Neuron (in vitro differentiated cells): Measurements from ENCODE around the gene CTIF.

ENCODE experiments used
- H2AFZ ChIP-seq: one replicate; pipeline ENCODE4 v1.6.1; 2013; ENCODE audit warnings: low read depth, mild to moderate bottlenecking, inconsistent platforms, low read length, moderate library complexity
- H3K27me3 ChIP-seq: one replicate; pipeline ENCODE4 v1.6.1; 2013; ENCODE audit warnings: low read length; ENCODE audit not compliant: insufficient read depth
- H3K36me3 ChIP-seq: one replicate; pipeline ENCODE4 v1.6.1; 2013; ENCODE audit warnings: low read length; ENCODE audit not compliant: insufficient read depth
- H3K4me1 ChIP-seq: one replicate; pipeline ENCODE4 v1.6.1; 2013; ENCODE audit warnings: low read length; ENCODE audit not compliant: insufficient read depth
- H3K4me3 ChIP-seq: 2 replicates; pipeline ENCODE4 v1.5.1; 2013; ENCODE audit warnings: mild to moderate bottlenecking, low read length, moderate library complexity
- H3K9me3 ChIP-seq: one replicate; pipeline ENCODE4 v1.6.1; 2013; ENCODE audit warnings: low read length

CTIF gene

DNA sequence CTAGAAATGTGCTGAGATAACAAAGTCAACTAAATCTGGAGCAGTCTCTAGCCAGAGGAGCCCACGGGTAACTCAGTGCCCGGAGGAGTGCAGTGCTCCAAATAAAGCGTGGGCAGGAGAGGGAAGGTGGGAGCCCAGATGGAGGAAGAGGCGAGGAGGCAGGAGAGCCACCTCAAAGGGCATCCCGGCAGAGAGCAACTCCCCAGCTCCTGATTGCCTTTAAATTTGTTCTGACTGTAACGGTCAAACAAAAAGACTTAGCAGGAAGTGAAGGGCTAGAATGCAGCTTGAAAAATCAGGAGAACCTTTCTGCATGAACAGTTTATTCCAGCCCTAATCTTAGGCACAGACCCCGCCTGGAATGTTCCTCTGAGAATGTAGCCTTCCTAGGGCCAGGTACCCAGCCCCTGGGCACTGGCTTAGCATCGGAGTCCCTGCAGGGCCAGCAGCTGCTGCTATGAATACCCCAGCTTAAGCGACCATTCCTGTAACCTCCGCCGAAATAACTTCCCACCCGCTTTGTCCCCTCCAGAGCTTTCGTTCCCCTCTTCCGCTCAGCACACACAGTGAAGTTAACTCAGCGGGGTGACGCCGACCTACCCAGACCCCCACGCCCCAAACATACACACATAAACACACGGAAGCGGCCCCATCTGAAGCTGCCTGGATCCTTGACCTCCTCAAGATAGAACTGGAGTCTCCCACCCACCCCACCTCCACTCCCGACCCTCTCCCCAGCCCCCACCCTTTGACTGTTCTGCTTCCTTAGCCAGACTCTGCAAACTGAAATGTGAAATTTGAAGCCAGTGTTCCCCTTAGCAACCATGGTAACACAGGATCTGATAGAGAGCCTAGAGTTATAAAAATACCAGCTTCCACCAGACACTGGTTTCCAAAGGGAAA is 288.7 kb downstream of the CTIF start:
- H3K4me3 ChIP-seq, result peak overlapping the region; percentile 38
- H3K9me3 ChIP-seq, result peaks cover 2% of the 10 kb centered on the region
- no peaks in the 10 kb centered on the region for H3K27me3 ChIP-seq
- H3K4me1 ChIP-seq, result peaks cover 32% of the 10 kb centered on the region
- no peaks in the 10 kb centered on the region for H3K36me3 ChIP-seq
- H2AFZ ChIP-seq, result peak overlapping the region; percentile 21

DNA sequence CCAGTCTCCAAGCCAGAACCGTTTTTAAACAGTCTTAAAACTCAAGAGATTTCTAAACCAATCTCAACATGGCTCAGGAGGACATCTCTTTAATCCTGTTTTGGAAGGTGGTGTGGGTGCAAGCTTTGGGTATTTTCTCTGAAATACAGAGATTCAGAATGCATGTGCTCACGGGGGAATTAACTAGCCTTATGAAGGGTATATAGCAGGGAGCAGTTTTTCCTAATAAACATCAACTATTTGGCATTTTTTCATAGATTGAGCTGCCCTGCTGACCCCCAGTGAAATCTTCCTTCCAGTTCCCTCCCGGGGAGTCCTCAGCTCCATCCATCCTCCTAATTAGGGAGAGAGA is 289.3 kb downstream of the CTIF start:
- peaks cover 32% of the 10 kb centered on the region for H3K4me1 ChIP-seq
- no peaks in the 10 kb centered on the region for H3K27me3 ChIP-seq
- peak overlapping the region; percentile 21 for H2AFZ ChIP-seq
- peaks cover 2% of the 10 kb centered on the region for H3K9me3 ChIP-seq
- H3K36me3 ChIP-seq, result no peaks in the 10 kb centered on the region
- peak overlapping the region; percentile 38 for H3K4me3 ChIP-seq

DNA sequence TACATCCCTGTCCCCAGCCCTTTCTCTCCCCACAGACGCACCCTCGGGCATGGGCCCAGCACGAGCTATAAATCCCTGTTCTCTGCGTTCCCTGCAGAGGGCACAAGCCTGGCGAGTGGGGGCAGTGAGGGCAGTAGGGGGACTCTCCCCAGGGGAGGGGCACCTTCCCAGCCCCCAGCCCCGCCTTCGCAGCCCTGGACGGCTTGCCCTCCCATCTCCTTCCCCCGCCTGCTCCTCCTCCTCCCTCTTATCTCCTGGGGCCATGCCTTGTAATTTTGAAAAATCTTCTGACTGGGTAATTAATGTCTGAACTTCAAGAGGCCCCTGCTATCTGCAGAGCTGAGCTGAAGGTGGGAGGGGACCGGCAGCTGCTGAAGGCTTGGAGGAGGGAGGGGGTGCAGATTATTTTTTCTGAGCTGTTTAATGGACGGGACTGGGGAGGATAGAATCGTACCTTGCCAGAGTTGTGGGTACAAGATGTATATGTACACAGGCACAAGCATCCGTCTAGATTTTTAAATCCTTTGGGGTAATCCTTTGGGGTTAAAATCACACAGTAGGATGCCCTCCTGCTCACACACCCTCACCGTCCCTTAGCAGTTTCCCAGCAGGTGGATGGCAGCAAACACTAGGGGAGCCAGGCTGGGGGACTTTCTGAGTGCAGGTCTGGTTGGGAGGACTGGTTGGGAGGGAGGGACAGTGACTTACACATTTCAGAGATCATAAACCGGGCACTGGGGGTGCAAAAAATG is 290.0 kb downstream of the CTIF start:
- no peaks in the 10 kb centered on the region for H3K27me3 ChIP-seq
- peak overlapping the region; percentile 38 for H3K4me3 ChIP-seq
- peaks cover 2% of the 10 kb centered on the region for H3K9me3 ChIP-seq
- peak overlapping the region; percentile 21 for H2AFZ ChIP-seq
- H3K4me1 ChIP-seq, result peaks cover 32% of the 10 kb centered on the region
- H3K36me3 ChIP-seq, result no peaks in the 10 kb centered on the region

DNA sequence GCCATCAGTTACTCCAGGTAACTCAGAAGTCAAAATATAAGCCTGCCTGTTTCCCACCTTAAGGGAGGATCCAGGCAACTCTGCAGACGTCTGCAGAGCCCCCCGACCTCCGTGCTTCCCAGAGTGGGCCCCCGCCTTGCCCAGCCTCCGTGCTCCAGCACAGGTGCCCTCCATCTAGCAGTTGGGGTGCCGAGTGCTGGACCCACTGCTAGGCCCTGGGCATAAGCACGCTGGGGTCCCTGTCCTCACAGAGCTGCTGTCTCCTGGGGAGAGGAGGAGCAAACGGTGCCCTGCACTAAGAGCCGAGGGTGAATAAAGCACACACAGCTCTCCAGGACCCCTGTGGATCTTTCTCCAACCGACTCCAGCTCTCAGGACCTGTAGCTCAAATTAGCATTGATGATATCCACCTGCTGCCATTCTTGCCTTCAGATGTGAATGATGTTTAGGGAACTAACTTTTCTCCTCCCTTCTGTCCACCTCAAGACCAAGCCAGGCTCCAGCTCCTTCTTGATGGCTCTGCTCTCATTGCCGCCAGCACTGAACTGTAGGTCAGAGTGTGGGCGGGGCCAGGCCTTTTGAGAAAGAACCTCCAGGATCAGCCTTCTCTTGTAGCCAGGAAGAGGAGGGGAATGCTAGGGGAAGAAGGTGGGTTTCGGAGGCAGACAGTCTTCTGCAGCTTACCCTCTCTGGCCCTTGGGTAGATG is 290.8 kb downstream of the CTIF start:
- Histone ChIP-seq H3K9me3 (no peaks in the 10 kb centered on the region), H3K4me3 (no peak overlapping the region), H2AFZ (no peak overlapping the region), H3K27me3 (no peaks in the 10 kb centered on the region), H3K36me3 (no peaks in the 10 kb centered on the region), H3K4me1 (peaks cover 32% of the 10 kb centered on the region)

DNA sequence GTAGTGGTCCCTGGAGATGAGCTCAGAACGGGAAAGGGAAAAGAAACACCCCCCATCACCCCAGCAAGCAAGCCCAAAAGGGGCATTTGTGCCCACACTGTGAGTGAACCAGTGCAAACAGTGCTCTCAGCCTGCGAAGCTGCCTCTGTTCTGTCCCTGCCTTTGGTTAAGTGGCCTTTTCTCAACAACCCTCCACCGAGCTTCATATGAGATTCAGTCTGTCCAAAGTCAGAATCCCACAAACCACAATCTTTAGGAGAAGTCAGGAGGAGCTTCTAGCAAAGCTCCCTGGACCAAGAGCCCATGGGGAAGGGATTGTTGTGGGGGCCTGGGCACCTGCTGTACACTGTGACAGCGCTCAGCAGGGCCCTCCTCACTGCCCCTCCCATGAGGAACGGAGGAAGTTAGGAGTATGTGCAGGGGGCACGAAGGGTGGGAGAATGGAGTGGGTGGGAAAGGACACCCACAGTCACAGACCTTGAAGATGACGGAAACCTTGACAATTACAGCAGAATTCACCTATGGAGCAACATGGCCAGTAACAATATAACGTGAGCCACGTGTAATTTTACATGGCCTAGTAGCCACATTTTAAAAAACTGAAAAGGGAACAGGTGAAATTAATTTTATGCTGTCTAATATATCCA is 292.4 kb downstream of the CTIF start:
- Histone ChIP-seq H3K9me3 (no peaks in the 10 kb centered on the region), H3K4me3 (no peak overlapping the region), H3K27me3 (no peaks in the 10 kb centered on the region), H3K36me3 (no peaks in the 10 kb centered on the region), H2AFZ (no peak overlapping the region), H3K4me1 (peaks cover 32% of the 10 kb centered on the region)

DNA sequence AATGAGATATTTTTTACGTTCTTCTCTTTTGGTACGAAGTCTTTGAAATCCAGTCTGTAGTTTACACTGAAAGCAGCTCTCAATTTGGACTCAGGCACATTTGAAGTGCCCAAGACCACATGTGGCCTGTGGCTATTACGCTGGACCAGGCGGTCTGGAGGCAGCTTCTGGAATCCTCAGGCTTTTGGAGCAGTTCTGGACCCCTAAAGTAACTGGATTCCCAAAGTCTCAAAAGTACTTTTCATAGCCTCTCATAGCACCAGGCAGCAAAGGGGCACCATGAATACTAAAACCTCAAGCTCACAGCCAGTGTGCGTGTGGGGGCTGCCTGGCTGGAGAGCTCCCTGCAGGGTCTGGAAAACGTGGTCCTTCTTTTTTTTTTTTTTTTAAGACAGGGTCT is 293.0 kb downstream of the CTIF start:
- Histone ChIP-seq H3K4me1 (peaks cover 32% of the 10 kb centered on the region), H3K36me3 (no peaks in the 10 kb centered on the region), H3K9me3 (no peaks in the 10 kb centered on the region), H3K4me3 (no peak overlapping the region), H3K27me3 (no peaks in the 10 kb centered on the region), H2AFZ (no peak overlapping the region)

DNA sequence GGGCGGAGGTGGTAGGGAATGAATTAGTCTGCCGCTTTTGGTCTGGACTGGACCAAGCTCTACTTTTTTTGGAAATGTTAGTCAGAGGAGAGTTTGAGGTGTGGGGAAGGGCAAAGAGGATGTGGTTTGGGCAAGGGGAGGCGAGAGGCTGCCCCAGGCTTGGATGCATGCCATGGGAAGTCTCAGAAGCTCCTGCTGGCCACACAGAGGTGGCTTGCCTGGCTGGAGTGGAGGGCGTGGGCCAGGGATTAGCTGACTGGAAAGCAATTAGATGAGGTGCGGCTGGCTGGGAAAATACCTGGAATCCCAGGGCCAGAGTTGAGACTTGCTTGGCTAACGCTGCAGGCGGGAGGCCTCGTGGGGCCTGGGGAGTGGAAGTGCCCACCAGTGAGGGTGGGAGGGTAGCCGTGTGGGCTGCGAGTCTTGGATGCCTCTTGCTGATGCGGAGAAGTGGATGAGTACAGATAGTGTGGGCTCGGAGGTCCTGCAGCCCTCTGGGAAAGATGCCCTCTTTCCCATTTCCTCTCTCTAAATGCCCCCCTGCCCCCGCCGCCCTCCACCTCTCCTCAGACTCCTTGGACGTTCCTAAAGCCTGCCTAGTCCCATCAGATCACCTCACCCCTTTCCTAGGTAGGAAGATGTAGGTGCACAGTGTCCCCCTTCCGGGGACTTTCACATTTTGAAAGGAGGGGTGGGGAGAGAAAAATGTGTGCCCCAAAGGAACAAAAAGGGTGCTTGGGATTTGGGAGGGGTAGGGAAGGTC is 294.3 kb downstream of the CTIF start:
- H3K4me1 ChIP-seq, result peaks cover 20% of the 10 kb centered on the region
- H3K36me3 ChIP-seq, result no peaks in the 10 kb centered on the region
- H3K9me3 ChIP-seq, result no peaks in the 10 kb centered on the region
- no peaks in the 10 kb centered on the region for H3K27me3 ChIP-seq
- no peak overlapping the region for H2AFZ ChIP-seq
- H3K4me3 ChIP-seq, result no peak overlapping the region

DNA sequence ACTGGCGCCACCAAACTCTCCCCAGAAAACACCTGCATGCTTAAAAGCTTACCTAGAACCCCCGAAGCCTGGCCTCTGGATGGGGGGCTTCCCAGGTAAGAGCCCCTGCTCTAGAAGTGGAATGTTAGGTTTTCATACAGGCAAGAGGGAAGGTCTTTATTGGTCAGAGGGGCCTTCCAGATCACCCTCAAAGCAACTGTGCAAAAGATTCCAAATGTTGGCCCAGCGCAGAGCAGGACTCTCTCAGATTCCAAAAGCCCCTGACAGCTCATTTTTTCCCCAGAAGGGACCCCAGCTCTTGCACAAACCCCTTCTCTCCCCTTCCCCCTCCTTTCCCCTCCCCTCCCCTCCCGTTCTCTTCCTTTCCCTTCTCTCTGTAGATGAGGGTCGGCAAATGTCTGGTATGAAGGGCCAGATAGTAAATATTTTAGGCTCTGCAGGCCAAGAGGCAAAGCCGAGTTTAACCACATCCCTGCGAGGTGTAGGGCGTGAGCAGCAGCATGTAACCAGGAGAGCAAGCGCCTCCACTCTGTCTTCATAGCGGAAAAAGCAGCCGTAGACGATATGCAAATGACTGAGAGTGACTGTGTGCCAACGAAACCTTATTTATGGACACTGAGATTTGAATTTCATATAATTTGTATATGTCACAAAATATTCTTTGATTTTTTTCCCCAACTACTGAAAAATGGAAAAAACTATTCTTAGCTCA is 295.0 kb downstream of the CTIF start:
- Histone ChIP-seq H3K9me3 (no peaks in the 10 kb centered on the region), H3K36me3 (no peaks in the 10 kb centered on the region), H3K27me3 (no peaks in the 10 kb centered on the region), H3K4me3 (no peak overlapping the region), H3K4me1 (peaks cover 12% of the 10 kb centered on the region), H2AFZ (no peak overlapping the region)

DNA sequence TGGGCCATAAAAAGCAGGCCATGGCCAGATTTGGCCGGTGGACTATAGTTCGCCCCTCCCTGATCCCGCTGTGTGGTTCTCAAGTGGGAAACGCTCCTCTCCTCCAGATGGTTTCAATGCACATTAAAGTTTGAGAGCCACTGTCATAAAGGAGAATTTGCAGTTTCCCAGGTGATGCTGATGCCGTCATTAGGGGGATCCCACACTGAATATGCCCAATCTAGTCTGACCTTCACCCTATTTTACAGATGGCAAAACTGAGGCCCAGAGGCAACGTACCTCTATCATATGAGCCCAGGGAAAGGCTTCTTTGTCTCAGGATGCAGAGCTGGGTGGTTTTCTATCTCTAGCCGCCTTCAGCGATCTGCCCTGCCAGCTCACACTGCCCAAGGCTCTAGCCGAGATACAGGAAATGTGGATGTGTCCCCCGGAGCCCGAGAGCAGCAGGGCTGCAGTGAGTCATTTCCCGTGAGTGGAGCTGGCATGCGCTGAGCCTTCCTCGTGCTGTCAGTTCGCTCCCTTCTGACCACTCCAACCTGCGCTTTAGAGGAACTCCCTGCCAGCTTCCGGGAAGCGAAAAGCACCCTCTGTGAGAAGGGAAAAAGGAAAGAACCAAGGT is 295.7 kb downstream of the CTIF start:
- Histone ChIP-seq H2AFZ (no peak overlapping the region), H3K4me1 (peaks cover 6% of the 10 kb centered on the region), H3K36me3 (no peaks in the 10 kb centered on the region), H3K4me3 (no peak overlapping the region), H3K9me3 (no peaks in the 10 kb centered on the region), H3K27me3 (no peaks in the 10 kb centered on the region)

DNA sequence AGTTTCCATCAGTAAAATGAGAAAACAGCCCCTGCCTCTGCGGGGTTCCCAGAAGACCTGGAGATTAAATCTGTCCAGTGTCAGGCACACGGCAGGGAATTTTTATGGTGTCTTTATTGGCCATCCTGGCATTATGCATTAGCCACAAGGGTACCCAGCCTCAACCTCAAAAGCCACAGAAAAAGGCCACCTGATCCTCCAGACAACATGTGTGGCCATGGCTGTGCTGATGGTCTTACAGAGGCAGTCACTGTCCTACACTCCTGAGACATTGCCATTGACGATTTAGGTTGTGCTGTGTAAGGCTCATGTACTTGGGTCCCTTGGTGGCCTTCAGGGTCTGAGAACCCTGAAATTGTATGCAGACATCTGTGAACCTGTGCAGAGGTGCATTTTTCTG is 296.3 kb downstream of the CTIF start:
- no peaks in the 10 kb centered on the region for H3K4me1 ChIP-seq

DNA sequence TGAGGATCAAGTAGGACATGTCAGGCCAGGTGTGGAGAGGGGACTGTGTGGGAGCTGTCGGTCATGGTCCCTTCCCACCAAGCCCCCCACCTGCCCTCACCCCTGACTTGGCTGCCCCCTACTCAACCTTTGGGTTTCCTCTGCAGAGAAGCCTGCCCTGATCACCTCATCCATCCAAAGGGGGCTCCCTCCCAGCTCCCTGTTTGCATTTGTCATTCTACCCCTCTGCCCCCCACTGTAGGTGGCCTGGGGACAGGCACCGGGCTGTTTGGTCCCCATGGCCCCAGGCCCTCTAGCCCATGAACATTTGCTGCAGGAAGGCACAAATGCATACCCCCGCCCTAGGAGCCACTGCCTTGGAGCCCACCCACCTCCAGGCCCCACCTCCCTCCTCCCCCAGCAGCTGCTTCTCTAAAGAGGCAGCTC is 296.9 kb downstream of the CTIF start:
- H3K4me1 ChIP-seq, result no peaks in the 10 kb centered on the region
- H3K9me3 ChIP-seq, result no peaks in the 10 kb centered on the region
- no peak overlapping the region for H2AFZ ChIP-seq
- H3K36me3 ChIP-seq, result no peaks in the 10 kb centered on the region
- no peak overlapping the region for H3K4me3 ChIP-seq
- H3K27me3 ChIP-seq, result no peaks in the 10 kb centered on the region

More for the DNA sequence above, 296.3 kb downstream of the CTIF start:
- Histone ChIP-seq H3K9me3 (no peaks in the 10 kb centered on the region), H3K4me3 (no peak overlapping the region), H3K36me3 (no peaks in the 10 kb centered on the region), H2AFZ (no peak overlapping the region), H3K27me3 (no peaks in the 10 kb centered on the region)
